Panc1 (cell line): ENCODE results near the gene ELOVL1. TPM values are rescaled to one million over a fixed set of nuclear protein-coding genes. Genes with fewer than 3 reads are reported as not detected.

Experiments
- ATAC-seq: fragments of 200-7000 bp; cut with Tn5 transposase; 2 replicates; pipeline ENCODE4 v1.9.1; 2020; ENCODE audit warnings: mild to moderate bottlenecking, moderate library complexity
- BruUV-seq: library from RNA; stranded (reverse); fragments of 400-500 nt; replicated peaks from 2 replicates; lab custom pipeline; 2021; lab: Mats Ljungman, UMichigan
- CTCF ChIA-PET: fragments of 300-600 bp; sonication (Branson Sonifier 250); formaldehyde crosslinking; loops from one replicate; lab custom pipeline; 2022; ENCODE audit warnings: antibody characterized with exemption; lab: Charles Lee
- POLR2A ChIA-PET: fragments of 300-600 bp; sonication (Branson Sonifier 250); formaldehyde crosslinking; loops from one replicate; lab custom pipeline; 2022; ENCODE audit warnings: antibody characterized with exemption; lab: Charles Lee
- DNase-seq: peaks from one replicate; pipeline ENCODE4 v3.0.0-alpha.2; 2010; ENCODE audit warnings: low read depth, low spot score
- H3K27ac ChIP-seq: 2 replicates; pipeline ENCODE4 v1.5.1; 2011; ENCODE audit warnings: mild to moderate bottlenecking, low read length, inconsistent platforms
- H3K27me3 ChIP-seq: fragments of 200-500 bp; sonication (Bioruptor generic); 2 replicates; pipeline ENCODE4 v1.6.0; 2014; ENCODE audit warnings: low read length, inconsistent platforms; ENCODE audit not compliant: control insufficient read depth, insufficient read depth
- H3K36me3 ChIP-seq: fragments of 200-500 bp; sonication (Bioruptor generic); 2 replicates; pipeline ENCODE4 v1.5.1; 2014; ENCODE audit warnings: inconsistent platforms, mild to moderate bottlenecking, low read length, moderate library complexity; ENCODE audit not compliant: control insufficient read depth, insufficient read depth
- H3K4me1 ChIP-seq: 2 replicates; pipeline ENCODE4 v1.5.1; 2011; ENCODE audit warnings: inconsistent platforms, mild to moderate bottlenecking, low read length, moderate library complexity; ENCODE audit not compliant: control insufficient read depth, insufficient read depth
- H3K4me3 ChIP-seq, 2 experiments: 2 replicates each; pipeline ENCODE4 v1.5.1; 2011 to 2012; ENCODE audit warnings: low read depth in 2 of 2, low read length in 2 of 2, mild to moderate bottlenecking in 2 of 2, inconsistent platforms in 1 of 2, moderate library complexity in 1 of 2
- H3K9me3 ChIP-seq: fragments of 200-500 bp; sonication (Bioruptor generic); 2 replicates; pipeline ENCODE4 v1.5.1; 2014; ENCODE audit warnings: low read depth, mild to moderate bottlenecking, inconsistent platforms, low read length, moderate library complexity; ENCODE audit not compliant: control insufficient read depth, insufficient read depth
- POLR2AphosphoS5 ChIP-seq: IDR thresholded peaks from 2 replicates; pipeline ENCODE4 v1.6.1; 2012; ENCODE audit warnings: mild to moderate bottlenecking, low read depth, low read length, moderate library complexity
- REST ChIP-seq, 2 experiments: IDR thresholded peaks; 2 replicates each; pipeline ENCODE4 v1.6.1; 2011 to 2012; ENCODE audit warnings: low read depth in 2 of 2, control low read depth in 1 of 2, low read length in 1 of 2, mild to moderate bottlenecking in 1 of 2, moderate library complexity in 1 of 2; ENCODE audit not compliant: insufficient read depth in 1 of 2
- SIN3A ChIP-seq: IDR thresholded peaks from 2 replicates; pipeline ENCODE4 v1.6.1; 2012; ENCODE audit warnings: low read depth, mild to moderate bottlenecking, low read length, moderate library complexity, borderline replicate concordance; ENCODE audit not compliant: insufficient read depth
- TCF7L2 ChIP-seq: IDR thresholded peaks from 2 replicates; pipeline ENCODE4 v1.6.1; 2011; ENCODE audit warnings: mild to moderate bottlenecking, low read depth, low read length, inconsistent platforms
- in situ Hi-C: cut with HindIII; loops from 2 replicates; pipeline ENCODE4 v1.10.0; 2016; ENCODE audit warnings: low sequenced_read_pairs, low pct_unique_long_range_greater_than_20kb
- intact Hi-C: fragments of 100-400 bp; cut with micrococcal nuclease; formaldehyde crosslinking; loops from one replicate; pipeline ENCODE4 v1.10.0; 2022; ENCODE audit not compliant: unreplicated experiment
- total RNA-seq: library from RNA; stranded (reverse); gene quantifications from one replicate; pipeline ENCODE4 v1.2.1, GENCODE V29; 2021; ENCODE audit not compliant: unreplicated experiment
- TF ChIP-seq, protein P1 (sequence below): fragments of 450-650 bp; IDR thresholded peaks from 2 replicates; pipeline ENCODE4 v1.5.1; 2017; ENCODE audit warnings: mild to moderate bottlenecking

Gene ELOVL1
- total RNA-seq, 1 experiment from 2014 or later = 105 TPM

DNA sequence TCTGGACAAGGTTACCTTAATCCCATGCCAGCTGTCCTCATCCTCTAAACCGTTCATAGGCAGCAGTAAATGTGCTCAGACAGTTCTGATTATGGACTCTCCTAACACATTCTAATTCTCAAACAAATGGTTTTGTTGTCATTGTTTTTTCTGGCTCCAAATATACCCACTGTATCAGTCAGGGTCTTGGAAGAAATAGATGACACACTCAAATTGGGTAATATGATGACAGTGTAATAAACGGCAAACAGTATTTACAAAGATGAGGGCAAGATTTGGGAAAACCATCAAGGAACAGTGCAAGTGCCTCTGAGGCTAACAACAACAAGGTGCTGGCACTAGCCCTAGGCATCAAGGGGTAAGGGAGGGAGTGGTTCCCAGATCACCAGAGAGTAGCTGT, 13.3 kb downstream of the ELOVL1 start:
- Histone ChIP-seq H3K4me1 (peaks cover 14% of the 10 kb centered on the region), H3K36me3 (no peaks in the 10 kb centered on the region; the same call in 1 of the 2 replicates), H3K27me3 (no peaks in the 10 kb centered on the region), H3K4me3 (no peak overlapping the region), H3K9me3 (no peaks in the 10 kb centered on the region), H3K27ac (no peak overlapping the region)
- in situ Hi-C loops = no loop called here
- no peak for ATAC-seq
- ChIA-PET POLR2A (no interaction called here), CTCF (no interaction called here)
- no peak for DNase-seq
- no TSS peak for BruUV-seq
- TF ChIP-seq TCF7L2 (no peak), SIN3A (no peak), REST (IDR thresholded peaks at IDR 0.05; ENCODE audit: insufficient read depth in 1 of 2, low read depth in 2 of 2, low read length in 1 of 2) (no peak), POLR2AphosphoS5 (no peak)
- TF ChIP-seq, protein P1, sequence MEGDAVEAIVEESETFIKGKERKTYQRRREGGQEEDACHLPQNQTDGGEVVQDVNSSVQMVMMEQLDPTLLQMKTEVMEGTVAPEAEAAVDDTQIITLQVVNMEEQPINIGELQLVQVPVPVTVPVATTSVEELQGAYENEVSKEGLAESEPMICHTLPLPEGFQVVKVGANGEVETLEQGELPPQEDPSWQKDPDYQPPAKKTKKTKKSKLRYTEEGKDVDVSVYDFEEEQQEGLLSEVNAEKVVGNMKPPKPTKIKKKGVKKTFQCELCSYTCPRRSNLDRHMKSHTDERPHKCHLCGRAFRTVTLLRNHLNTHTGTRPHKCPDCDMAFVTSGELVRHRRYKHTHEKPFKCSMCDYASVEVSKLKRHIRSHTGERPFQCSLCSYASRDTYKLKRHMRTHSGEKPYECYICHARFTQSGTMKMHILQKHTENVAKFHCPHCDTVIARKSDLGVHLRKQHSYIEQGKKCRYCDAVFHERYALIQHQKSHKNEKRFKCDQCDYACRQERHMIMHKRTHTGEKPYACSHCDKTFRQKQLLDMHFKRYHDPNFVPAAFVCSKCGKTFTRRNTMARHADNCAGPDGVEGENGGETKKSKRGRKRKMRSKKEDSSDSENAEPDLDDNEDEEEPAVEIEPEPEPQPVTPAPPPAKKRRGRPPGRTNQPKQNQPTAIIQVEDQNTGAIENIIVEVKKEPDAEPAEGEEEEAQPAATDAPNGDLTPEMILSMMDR = no peak
- intact Hi-C loops = no loop called here

DNA sequence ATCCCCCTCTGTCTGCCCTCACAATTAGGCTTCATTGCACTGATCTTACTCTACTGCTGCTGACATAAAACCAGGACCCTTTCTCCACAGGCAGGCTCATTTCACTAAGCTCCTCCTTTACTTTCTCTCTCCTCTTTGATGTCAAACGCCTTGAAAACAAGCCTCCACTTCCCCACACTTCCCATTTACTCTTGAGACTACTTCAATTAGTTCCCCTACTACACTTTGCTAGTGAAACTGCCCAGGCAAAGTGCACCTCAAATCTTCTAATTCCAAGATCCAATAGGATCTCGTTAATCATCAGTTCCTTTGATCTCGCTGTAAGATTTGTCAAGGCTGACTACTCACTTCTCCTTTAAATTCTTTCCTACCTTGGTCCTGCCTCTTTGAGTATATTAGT, 14.9 kb downstream of the ELOVL1 start:
- H3K4me3 ChIP-seq = no peak overlapping the region
- in situ Hi-C loops (no loop called here), intact Hi-C loops (no loop called here)
- H3K27ac ChIP-seq = no peak overlapping the region
- no peaks in the 10 kb centered on the region for H3K9me3 ChIP-seq
- peaks cover 17% of the 10 kb centered on the region for H3K4me1 ChIP-seq
- DNase-seq (no peak), ATAC-seq (no peak)
- H3K36me3 ChIP-seq = no peaks in the 10 kb centered on the region
- ChIA-PET CTCF (no interaction called here), POLR2A (interaction anchor here (0.5 kb wide), 1 partner anchor 68 kb away, joined by 3 read pairs; no protein-coding TSS in a partner anchor)
- BruUV-seq = no TSS peak
- TF ChIP-seq TCF7L2 (peak; percentile 47; the same call in 1 of the 2 replicates), POLR2AphosphoS5 (no peak)
- no peaks in the 10 kb centered on the region for H3K27me3 ChIP-seq

GRCh38 chr1:43352351-43352705, 15.5 kb downstream of the ELOVL1 start:
- no peaks in the 10 kb centered on the region for H3K9me3 ChIP-seq
- no peak for TF ChIP-seq REST (IDR thresholded peaks at IDR 0.05; ENCODE audit: insufficient read depth in 1 of 2, low read depth in 2 of 2, low read length in 1 of 2)
- H3K4me3 ChIP-seq = no peak overlapping the region
- ChIA-PET POLR2A (no interaction called here), CTCF (no interaction called here)
- DNase-seq = no peak
- no peaks in the 10 kb centered on the region for H3K27me3 ChIP-seq
- H3K27ac ChIP-seq = no peak overlapping the region
- in situ Hi-C loops (no loop called here), intact Hi-C loops (no loop called here)
- peaks cover 14% of the 10 kb centered on the region for H3K4me1 ChIP-seq
- no peak for ATAC-seq
- H3K36me3 ChIP-seq = no peaks in the 10 kb centered on the region
- no TSS peak for BruUV-seq
